ENCODE data around the gene SMIM15.

GRCh38 chr5:61132559-61132958 is 29.7 kb downstream of the SMIM15 start:
- TF ChIP-seq CTCF (IDR thresholded peaks at IDR 0.05), result no peak
- TF ChIP-seq EP300 (IDR thresholded peaks at IDR 0.05), result no peak
- TF ChIP-seq POLR2A (IDR thresholded peaks at IDR 0.05), result no peak
- no peak for TF ChIP-seq POLR2AphosphoS5 (IDR thresholded peaks at IDR 0.05)

Data from suprapubic skin (tissue), 4 donors.